IPS-15b (cell line): Measurements from ENCODE around the gene FAR2.

Source experiments
- H3K27me3 ChIP-seq: one replicate; pipeline ENCODE4 v1.6.1; 2013; ENCODE audit warnings: low read length; ENCODE audit not compliant: control insufficient read depth, insufficient read depth
- H3K36me3 ChIP-seq: one replicate; pipeline ENCODE4 v1.6.1; 2013; ENCODE audit warnings: low read length; ENCODE audit not compliant: control insufficient read depth, insufficient read depth
- H3K4me1 ChIP-seq: one replicate; pipeline ENCODE4 v1.6.1; 2013; ENCODE audit warnings: mild to moderate bottlenecking, low read length; ENCODE audit not compliant: control insufficient read depth, insufficient read depth
- H3K4me3 ChIP-seq: one replicate; pipeline ENCODE4 v1.5.1; 2013; ENCODE audit warnings: low read depth, low read length
- H3K9ac ChIP-seq: one replicate; pipeline ENCODE4 v1.6.1; 2013; ENCODE audit warnings: low read depth, mild to moderate bottlenecking, low read length
- H3K9me3 ChIP-seq: one replicate; pipeline ENCODE4 v1.6.1; 2013; ENCODE audit warnings: mild to moderate bottlenecking, low read length; ENCODE audit not compliant: control insufficient read depth, insufficient read depth

Gene FAR2

GRCh38 chr12:29322157-29322556 is 173.1 kb downstream of the FAR2 start:
- H3K9ac ChIP-seq: no peak overlapping the region
- H3K27me3 ChIP-seq: no peaks in the 10 kb centered on the region
- H3K36me3 ChIP-seq: peaks cover 9% of the 10 kb centered on the region
- H3K4me3 ChIP-seq: no peak overlapping the region
- H3K9me3 ChIP-seq: peaks cover 10% of the 10 kb centered on the region
- no peaks in the 10 kb centered on the region for H3K4me1 ChIP-seq

- H3K9me3 ChIP-seq: no peaks in the 10 kb centered on the region
- H3K4me1 ChIP-seq: no peaks in the 10 kb centered on the region
- no peak overlapping the region for H3K9ac ChIP-seq
- H3K36me3 ChIP-seq: no peaks in the 10 kb centered on the region
- no peak overlapping the region for H3K4me3 ChIP-seq
- H3K27me3 ChIP-seq: no peaks in the 10 kb centered on the region
Measured at GRCh38 chr12:29329411-29329810, 180.3 kb downstream of the FAR2 start.

- Histone ChIP-seq H3K4me1 (no peaks in the 10 kb centered on the region), H3K4me3 (no peak overlapping the region), H3K36me3 (no peaks in the 10 kb centered on the region), H3K9ac (no peak overlapping the region), H3K27me3 (no peaks in the 10 kb centered on the region), H3K9me3 (no peaks in the 10 kb centered on the region)
Measured at GRCh38 chr12:29333178-29333577, 184.1 kb downstream of the FAR2 start.

- Histone ChIP-seq H3K36me3 (no peaks in the 10 kb centered on the region), H3K9ac (no peak overlapping the region), H3K27me3 (no peaks in the 10 kb centered on the region), H3K9me3 (no peaks in the 10 kb centered on the region), H3K4me3 (no peak overlapping the region), H3K4me1 (no peaks in the 10 kb centered on the region)
Measured at GRCh38 chr12:29334937-29335336, 185.9 kb downstream of the FAR2 start.

- Histone ChIP-seq H3K4me1 (no peaks in the 10 kb centered on the region), H3K9ac (no peak overlapping the region), H3K4me3 (no peak overlapping the region), H3K9me3 (no peaks in the 10 kb centered on the region), H3K27me3 (no peaks in the 10 kb centered on the region), H3K36me3 (no peaks in the 10 kb centered on the region)
Measured at GRCh38 chr12:29337325-29337724, 188.2 kb downstream of the FAR2 start.

GRCh38 chr12:29343022-29343799 is 194.1 kb downstream of the FAR2 start:
- H3K27me3 ChIP-seq: no peaks in the 10 kb centered on the region
- peaks cover 3% of the 10 kb centered on the region for H3K36me3 ChIP-seq
- no peak overlapping the region for H3K4me3 ChIP-seq
- no peak overlapping the region for H3K9ac ChIP-seq
- H3K4me1 ChIP-seq: no peaks in the 10 kb centered on the region
- H3K9me3 ChIP-seq: no peaks in the 10 kb centered on the region

- Histone ChIP-seq H3K27me3 (no peaks in the 10 kb centered on the region), H3K9me3 (no peaks in the 10 kb centered on the region), H3K4me1 (no peaks in the 10 kb centered on the region), H3K4me3 (no peak overlapping the region), H3K9ac (no peak overlapping the region), H3K36me3 (peaks cover 3% of the 10 kb centered on the region)
Measured at GRCh38 chr12:29346769-29347421, 197.8 kb downstream of the FAR2 start.

GRCh38 chr12:29350080-29350479 is 201.0 kb downstream of the FAR2 start:
- Histone ChIP-seq H3K4me3 (no peak overlapping the region), H3K36me3 (peaks cover 3% of the 10 kb centered on the region), H3K9me3 (no peaks in the 10 kb centered on the region), H3K4me1 (no peaks in the 10 kb centered on the region), H3K27me3 (no peaks in the 10 kb centered on the region), H3K9ac (no peak overlapping the region)

GRCh38 chr12:29354954-29355353 is 205.9 kb downstream of the FAR2 start:
- no peak overlapping the region for H3K4me3 ChIP-seq
- H3K27me3 ChIP-seq: no peaks in the 10 kb centered on the region
- no peaks in the 10 kb centered on the region for H3K9me3 ChIP-seq
- no peak overlapping the region for H3K9ac ChIP-seq
- H3K4me1 ChIP-seq: no peaks in the 10 kb centered on the region
- H3K36me3 ChIP-seq: no peaks in the 10 kb centered on the region

GRCh38 chr12:29365091-29365490 is 216.0 kb downstream of the FAR2 start:
- H3K36me3 ChIP-seq: no peaks in the 10 kb centered on the region

GRCh38 chr12:29374012-29374411 is 224.9 kb downstream of the FAR2 start:
- Histone ChIP-seq H3K36me3 (no peaks in the 10 kb centered on the region), H3K27me3 (no peaks in the 10 kb centered on the region), H3K4me3 (no peak overlapping the region), H3K9ac (no peak overlapping the region), H3K9me3 (no peaks in the 10 kb centered on the region), H3K4me1 (no peaks in the 10 kb centered on the region)

More at GRCh38 chr12:29365091-29365490, 216.0 kb downstream of the FAR2 start:
- no peak overlapping the region for H3K4me3 ChIP-seq
- H3K4me1 ChIP-seq: no peaks in the 10 kb centered on the region
- no peaks in the 10 kb centered on the region for H3K9me3 ChIP-seq
- H3K27me3 ChIP-seq: no peaks in the 10 kb centered on the region
- H3K9ac ChIP-seq: no peak overlapping the region

GRCh38 chr12:29374913-29375312 is 225.8 kb downstream of the FAR2 start:
- Histone ChIP-seq H3K9me3 (no peaks in the 10 kb centered on the region), H3K4me3 (no peak overlapping the region), H3K27me3 (no peaks in the 10 kb centered on the region), H3K36me3 (no peaks in the 10 kb centered on the region), H3K4me1 (no peaks in the 10 kb centered on the region), H3K9ac (no peak overlapping the region)
